Upper lobe of right lung (tissue), 1 donor: Measurements from ENCODE around the gene SEC11C. TPM values are rescaled to one million over a fixed set of nuclear protein-coding genes. Genes with fewer than 3 reads are reported as not detected.

Experiments
- ATAC-seq: fragments of 200-7000 bp; cut with Tn5 transposase; one replicate; pipeline ENCODE4 v1.9.1; 2020; ENCODE audit warnings: mild to moderate bottlenecking, moderate library complexity
- DNase-seq: peaks from one replicate; pipeline ENCODE4 v3.0.0-alpha.2; 2020
- H3K27ac ChIP-seq: fragments of 200-600 bp; one replicate; pipeline ENCODE4 v1.8.0; 2022
- H3K27me3 ChIP-seq: fragments of 200-600 bp; one replicate; pipeline ENCODE4 v1.8.0; 2022; ENCODE audit warnings: mild to moderate bottlenecking
- H3K36me3 ChIP-seq: fragments of 200-600 bp; one replicate; pipeline ENCODE4 v1.8.0; 2022
- H3K4me1 ChIP-seq: fragments of 200-600 bp; one replicate; pipeline ENCODE4 v1.8.0; 2022
- H3K4me3 ChIP-seq: fragments of 200-600 bp; one replicate; pipeline ENCODE4 v1.8.0; 2022; ENCODE audit warnings: mild to moderate bottlenecking
- H3K9me3 ChIP-seq: fragments of 200-600 bp; one replicate; pipeline ENCODE4 v1.8.0; 2022
- intact Hi-C: fragments of 100-400 bp; cut with DNase I; formaldehyde crosslinking; loops from one replicate; pipeline ENCODE4 v1.11.0; 2022
- total RNA-seq: library from RNA; stranded (reverse); fragmentation: NEBNext Ultra II Directional; extraction: Animal tissue kit (Norgen Biotek cat#: 25700); gene quantifications from one replicate; pipeline ENCODE4 v1.2.1, GENCODE V29; 2021
- TF ChIP-seq, protein P1 (sequence below): fragments of 200-600 bp; IDR thresholded peaks from one replicate; pipeline ENCODE4 v1.8.0; 2022; ENCODE audit warnings: antibody characterized with exemption
- donor health status: DM: no; HTN: yes; CAD: no; lungs with severe emphysema.

The SEC11C gene
- total RNA-seq, 1 donor from 2014 or later = 66.8 TPM

DNA sequence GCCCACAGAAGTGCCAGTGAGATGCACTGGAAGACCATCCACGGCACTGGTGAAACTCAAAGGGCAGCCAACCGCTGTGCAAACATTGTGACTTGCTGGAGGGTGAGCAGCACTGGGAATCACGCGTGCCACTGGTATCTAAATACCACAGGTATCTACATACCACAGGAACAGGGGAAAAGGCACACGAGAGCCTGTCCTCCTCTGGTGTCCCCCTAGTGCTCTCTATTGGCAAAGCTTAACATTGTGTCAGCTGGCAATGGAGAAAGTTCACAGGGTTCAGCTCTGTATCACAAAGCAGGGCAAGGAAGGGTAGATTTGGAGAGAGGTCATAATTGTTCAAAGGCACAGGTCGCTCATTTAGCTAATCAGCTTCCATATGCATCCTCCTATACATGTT is 12.6 kb upstream of the SEC11C start:
- Histone ChIP-seq H3K36me3 (no peaks in the 10 kb centered on the region), H3K4me1 (no peaks in the 10 kb centered on the region), H3K27me3 (peaks cover 7% of the 10 kb centered on the region), H3K9me3 (no peaks in the 10 kb centered on the region), H3K4me3 (no peak overlapping the region), H3K27ac (no peak overlapping the region)
- DNase-seq (no peak), ATAC-seq (no peak)
- TF ChIP-seq, protein P1, sequence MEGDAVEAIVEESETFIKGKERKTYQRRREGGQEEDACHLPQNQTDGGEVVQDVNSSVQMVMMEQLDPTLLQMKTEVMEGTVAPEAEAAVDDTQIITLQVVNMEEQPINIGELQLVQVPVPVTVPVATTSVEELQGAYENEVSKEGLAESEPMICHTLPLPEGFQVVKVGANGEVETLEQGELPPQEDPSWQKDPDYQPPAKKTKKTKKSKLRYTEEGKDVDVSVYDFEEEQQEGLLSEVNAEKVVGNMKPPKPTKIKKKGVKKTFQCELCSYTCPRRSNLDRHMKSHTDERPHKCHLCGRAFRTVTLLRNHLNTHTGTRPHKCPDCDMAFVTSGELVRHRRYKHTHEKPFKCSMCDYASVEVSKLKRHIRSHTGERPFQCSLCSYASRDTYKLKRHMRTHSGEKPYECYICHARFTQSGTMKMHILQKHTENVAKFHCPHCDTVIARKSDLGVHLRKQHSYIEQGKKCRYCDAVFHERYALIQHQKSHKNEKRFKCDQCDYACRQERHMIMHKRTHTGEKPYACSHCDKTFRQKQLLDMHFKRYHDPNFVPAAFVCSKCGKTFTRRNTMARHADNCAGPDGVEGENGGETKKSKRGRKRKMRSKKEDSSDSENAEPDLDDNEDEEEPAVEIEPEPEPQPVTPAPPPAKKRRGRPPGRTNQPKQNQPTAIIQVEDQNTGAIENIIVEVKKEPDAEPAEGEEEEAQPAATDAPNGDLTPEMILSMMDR = no peak
- intact Hi-C loops = no loop called here

DNA sequence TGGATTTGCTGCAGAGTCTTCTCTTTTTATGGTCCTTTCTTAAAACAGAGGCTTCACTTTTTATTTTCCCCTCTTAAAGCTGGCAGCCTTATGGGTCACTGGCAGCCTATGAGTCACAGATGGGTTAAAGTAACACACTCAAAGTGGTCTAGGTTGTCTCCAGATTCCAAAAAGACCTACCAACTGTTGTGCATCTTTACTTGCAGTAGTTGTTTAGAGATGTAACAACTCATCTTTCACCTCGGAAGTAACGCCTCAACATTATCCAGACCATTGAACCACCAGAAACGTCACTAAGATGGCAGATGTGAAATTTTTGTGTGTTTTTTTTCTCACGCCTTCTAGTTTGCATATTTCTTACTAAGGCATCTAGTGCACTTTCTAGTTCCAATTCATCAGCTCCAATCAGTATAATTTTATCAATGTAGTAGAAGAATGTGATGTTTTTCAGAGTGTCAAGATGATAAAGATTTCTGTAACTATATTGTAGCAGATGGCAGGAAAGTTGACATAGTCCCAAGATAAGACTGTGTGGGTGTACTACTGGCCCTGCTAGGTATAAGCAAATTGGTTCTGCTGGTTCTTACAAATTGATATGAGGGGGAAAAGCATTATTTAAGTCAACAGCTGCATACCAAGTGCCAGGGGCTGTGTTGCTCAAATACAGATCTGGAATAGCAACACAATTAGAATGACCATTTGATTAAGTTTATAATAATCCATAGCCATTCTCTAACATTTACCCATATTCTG is 9.6 kb upstream of the SEC11C start:
- intact Hi-C loops = no loop called here
- TF ChIP-seq, protein P1 = no peak
- Histone ChIP-seq H3K4me3 (no peak overlapping the region), H3K4me1 (no peaks in the 10 kb centered on the region), H3K27me3 (peaks cover 11% of the 10 kb centered on the region), H3K27ac (no peak overlapping the region), H3K36me3 (no peaks in the 10 kb centered on the region), H3K9me3 (no peaks in the 10 kb centered on the region)
- ATAC-seq (no peak), DNase-seq (no peak)

DNA sequence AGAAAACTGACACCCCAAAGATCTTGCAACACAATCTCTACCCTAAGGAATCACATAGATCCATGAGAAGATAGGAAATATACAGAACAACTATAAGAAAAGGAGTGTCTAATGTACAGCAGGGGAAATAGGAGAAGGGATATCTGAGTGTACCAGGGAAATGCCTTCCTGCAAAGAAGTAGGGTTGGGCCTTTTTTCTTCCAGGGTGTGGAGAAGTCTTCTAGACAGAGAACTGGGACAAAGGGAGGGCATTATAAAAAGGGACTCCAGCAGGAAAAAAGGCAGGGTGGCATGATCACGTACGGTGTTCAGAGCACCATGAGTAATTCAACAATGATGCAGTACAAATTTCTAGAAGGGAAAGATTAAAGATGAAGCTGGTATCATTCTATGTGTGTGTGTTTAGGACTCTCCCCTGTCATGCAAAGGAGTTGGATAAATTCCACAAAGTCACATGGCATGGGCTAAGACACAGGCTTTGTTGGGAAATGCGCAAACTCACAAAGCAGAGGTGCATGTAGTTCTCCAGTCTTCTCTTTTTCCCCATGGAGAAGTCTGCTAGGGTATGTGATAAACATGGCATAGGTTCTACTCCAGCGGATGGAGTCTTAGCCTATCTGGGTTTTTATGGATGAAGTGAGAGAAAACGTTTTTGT is 6.7 kb upstream of the SEC11C start:
- DNase-seq (no peak), ATAC-seq (no peak)
- Histone ChIP-seq H3K27me3 (peaks cover 14% of the 10 kb centered on the region), H3K27ac (no peak overlapping the region), H3K9me3 (no peaks in the 10 kb centered on the region), H3K36me3 (no peaks in the 10 kb centered on the region), H3K4me3 (no peak overlapping the region), H3K4me1 (no peaks in the 10 kb centered on the region)
- TF ChIP-seq, protein P1 = no peak
- intact Hi-C loops = no loop called here

DNA sequence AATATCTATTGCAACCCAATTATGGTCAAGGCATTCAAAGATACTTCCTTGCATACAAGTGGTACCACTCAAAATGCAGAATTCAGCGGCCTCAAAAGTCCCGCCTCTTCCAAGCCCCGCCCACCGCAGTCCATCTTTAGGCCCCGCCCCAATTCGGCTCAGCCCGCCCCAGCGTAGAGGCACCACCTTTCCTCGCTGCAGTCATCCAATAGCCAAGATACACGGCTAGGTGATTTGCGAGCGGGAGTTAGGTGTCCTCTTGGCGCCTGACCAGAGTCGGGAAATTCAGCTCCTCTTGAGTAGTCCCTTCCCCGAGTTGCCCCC is 431 bp upstream of the SEC11C start:
- Histone ChIP-seq H3K27me3 (peaks cover 6% of the 10 kb centered on the region), H3K4me1 (peaks cover 21% of the 10 kb centered on the region), H3K4me3 (peak overlapping the region; percentile 96), H3K27ac (peak overlapping the region; percentile 88), H3K9me3 (no peaks in the 10 kb centered on the region), H3K36me3 (no peaks in the 10 kb centered on the region)
- intact Hi-C loops = no loop called here
- DNase-seq = peak; percentile 95
- TF ChIP-seq, protein P1 = no peak
- peak; percentile 94 for ATAC-seq

DNA sequence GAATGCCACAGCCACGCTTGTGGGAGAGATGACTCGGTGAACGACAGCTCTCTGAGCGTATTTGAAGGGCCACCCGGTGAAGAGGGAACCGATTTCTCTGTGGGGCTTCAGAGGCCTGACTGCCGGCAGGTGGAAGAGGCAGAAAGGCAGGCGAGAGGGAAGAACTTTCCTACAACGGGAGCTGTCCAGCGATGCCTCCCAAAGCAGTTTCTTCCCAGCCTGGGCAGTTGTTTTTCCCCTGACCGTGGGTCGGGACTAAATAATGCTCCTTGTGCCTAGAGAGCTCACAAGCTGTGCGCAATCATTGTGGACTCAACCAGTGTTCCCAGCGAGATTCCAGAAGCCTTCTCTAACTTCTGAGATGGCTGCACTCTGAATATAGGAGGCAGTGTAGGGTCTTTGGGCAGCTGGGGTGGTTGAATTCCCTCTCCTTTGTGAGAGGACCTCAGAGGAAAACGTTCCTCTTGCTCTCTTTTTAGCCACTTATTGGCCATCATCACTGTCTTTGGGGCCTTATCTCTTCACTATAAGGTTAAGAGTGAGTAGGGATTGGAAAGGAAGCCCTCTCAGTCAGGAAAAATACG is 710 bp downstream of the SEC11C start:
- H3K27ac ChIP-seq = peak overlapping the region; percentile 88
- no peak for DNase-seq

More for the DNA sequence above, 710 bp downstream of the SEC11C start:
- TF ChIP-seq, protein P1 = no peak
- H3K27me3 ChIP-seq = no peaks in the 10 kb centered on the region
- peaks cover 21% of the 10 kb centered on the region for H3K4me1 ChIP-seq
- H3K9me3 ChIP-seq = no peaks in the 10 kb centered on the region
- H3K36me3 ChIP-seq = no peaks in the 10 kb centered on the region
- peak overlapping the region; percentile 96 for H3K4me3 ChIP-seq
- ATAC-seq = peak; percentile 5
- intact Hi-C loops = no loop called here
